GM18858 (cell line): ENCODE data around the gene INCENP.

ENCODE experiments used
- ATAC-seq: cut with Tn5 transposase; IDR thresholded peaks from one replicate; pipeline ENCODE4 v1.9.1; 2021; ENCODE audit not compliant: unreplicated experiment

The INCENP gene

DNA sequence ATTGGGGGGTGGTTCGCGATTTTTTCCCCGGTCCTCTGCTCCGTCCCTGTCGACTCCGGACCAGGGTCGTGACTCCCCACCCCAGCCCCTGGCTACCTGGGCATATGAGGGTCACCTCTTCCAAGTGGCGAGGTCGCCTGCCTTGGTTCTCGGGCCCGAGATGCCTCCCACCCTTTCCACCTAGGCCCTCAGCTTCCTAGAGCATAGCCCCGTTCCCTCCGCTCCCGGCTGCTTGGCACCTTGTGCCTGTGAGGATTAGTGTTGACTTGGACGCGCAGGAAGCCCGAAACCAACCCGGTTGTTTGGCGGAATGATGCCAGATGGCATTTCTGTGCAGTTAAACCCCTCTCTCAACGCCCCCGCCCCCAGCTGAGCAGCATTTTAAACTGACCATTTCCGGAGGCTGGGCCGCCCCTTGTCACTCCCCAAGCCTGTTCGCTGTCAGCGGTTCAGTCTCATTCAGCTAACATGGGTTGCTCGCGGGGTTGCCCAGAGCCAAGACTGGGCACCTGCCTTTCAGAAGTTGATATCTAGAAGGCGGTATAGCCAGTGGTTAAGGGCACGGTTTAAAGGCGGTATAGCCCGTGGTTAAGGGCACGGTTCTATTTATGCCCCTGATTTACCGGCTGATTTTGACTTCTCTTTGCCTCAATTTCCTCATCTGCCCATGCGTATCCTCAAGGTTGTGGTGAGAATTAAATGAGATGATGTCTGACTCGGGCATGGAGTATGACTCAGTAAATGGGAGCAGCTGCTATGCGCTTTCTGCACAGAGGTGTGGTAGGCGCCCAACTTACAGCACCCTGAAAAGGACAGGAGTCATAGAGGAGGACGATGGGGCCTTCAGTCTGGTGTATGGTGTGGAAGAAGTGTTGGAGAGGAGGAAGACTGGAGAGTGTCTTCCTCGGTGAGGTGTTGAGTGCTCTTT is 639 bp downstream of the INCENP start:
- no peak for ATAC-seq

DNA sequence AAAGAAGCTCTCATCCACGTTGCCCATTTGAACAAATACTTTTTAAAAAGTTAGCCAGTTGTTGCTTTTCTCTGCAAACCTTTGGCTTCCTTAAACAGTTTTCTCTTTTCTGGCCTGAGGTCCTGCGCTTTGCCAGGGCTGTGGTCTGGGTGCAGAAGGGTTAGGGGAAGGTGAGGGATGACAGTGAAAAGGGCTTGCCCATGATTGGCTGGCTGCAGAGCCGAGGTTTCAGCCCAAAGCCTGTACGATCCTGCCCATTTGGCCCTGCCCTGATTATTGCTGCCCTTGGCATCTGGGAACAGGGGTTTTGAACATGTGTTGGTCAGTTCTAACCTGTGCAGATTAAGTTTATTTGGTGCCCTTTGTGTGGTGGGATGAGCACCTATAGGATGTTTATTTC is 1.5 kb downstream of the INCENP start:
- no peak for ATAC-seq

- no peak for ATAC-seq
Observed at GRCh38 chr11:62125881-62126280, 2.1 kb downstream of the INCENP start.

DNA sequence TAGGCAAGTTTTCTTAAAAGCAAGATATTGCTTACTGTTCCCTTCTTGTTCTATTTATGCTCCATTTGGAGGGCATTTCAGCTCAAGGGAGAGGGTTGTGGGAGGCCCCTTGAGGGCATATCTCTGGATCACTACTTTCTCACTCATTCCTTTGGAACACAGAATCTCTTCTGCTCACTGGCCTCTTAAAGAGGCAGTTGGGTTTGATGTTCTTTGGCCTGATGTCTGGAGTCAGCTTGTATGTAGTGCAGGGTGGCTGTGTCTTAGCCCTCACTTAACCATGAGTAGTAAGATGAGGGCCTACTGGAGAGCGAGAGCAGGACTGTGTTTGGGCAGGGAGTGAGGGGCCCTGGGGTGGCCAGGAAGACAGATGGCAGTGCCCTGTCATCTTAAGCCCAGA is 3.6 kb downstream of the INCENP start:
- ATAC-seq = no peak

DNA sequence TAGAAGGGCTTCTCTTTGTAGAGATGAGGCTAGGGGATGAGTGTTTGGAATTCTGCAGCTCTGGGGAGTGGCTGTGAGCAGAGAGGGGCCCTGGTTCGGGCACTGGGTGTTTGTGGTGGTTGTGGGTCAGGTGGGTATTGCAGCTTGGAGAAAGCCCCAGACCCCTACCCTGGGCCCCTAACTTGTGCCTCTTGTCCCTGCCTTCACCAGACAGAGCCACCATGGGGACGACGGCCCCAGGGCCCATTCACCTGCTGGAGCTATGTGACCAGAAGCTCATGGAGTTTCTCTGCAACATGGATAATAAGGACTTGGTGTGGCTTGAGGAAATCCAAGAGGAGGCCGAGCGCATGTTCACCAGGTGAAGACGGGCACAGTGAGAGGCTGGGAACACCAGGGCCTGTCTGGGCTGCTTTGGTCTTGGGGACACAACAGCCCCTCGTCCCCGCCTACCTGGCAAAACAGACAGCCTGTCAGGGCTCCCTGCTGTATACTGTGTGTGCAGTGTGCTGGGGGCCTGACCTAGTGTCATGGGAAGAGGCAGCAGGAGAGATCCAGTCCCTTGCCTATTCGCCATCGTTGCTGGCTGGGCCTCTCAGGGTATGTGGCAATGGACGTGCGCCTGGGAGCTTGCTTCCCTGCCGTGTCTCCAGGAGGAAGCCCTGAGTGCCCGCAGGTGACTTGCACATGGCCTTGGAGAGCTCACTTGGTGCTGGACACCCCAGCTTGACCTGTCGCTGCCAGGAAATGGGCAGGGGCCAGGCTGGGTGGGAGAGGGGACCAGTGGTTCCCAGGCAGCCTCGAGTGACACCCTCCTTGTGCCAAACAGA is 4.3 kb downstream of the INCENP start:
- ATAC-seq = no peak

GRCh38 chr11:62128835-62129234 is 5.0 kb downstream of the INCENP start:
- ATAC-seq = no peak

GRCh38 chr11:62129590-62130282 is 5.9 kb downstream of the INCENP start:
- no peak for ATAC-seq

- no peak for ATAC-seq
Observed at GRCh38 chr11:62130283-62131169, 6.7 kb downstream of the INCENP start.

DNA sequence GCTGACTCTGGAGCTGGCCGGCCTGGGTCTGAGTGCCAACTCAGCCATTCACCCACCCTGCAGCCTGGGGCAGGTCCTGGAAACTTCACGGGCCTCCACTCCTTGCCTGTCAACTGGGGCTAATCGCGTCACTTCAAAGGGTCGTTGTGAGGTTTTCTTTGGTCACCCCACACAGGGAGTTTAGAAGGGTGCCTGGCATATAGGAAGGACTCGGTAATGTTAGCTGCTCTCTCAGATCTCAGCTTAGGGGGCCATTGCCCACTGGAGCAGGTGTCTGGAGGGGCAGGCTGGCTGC is 7.3 kb downstream of the INCENP start:
- no peak for ATAC-seq

DNA sequence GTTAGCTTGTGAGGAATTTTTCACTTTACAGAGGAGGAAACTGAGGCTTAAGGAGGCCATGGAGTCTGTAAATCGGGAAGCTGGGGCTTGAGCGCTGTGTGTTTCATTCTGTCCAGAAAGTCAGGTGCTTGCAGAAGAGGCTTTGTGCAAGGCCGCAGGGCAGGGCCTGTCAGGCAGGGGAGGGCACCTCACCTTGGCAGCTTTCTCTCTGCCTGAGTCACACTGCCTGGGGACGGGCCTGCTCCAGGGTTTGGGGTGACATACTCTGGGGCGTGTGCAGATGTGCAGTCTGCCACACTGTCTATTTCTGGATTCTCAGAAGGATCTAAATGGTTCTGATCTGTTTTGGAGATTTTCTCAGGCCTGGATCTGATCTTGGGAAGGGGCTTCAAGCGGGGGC is 8.4 kb downstream of the INCENP start:
- ATAC-seq = no peak

DNA sequence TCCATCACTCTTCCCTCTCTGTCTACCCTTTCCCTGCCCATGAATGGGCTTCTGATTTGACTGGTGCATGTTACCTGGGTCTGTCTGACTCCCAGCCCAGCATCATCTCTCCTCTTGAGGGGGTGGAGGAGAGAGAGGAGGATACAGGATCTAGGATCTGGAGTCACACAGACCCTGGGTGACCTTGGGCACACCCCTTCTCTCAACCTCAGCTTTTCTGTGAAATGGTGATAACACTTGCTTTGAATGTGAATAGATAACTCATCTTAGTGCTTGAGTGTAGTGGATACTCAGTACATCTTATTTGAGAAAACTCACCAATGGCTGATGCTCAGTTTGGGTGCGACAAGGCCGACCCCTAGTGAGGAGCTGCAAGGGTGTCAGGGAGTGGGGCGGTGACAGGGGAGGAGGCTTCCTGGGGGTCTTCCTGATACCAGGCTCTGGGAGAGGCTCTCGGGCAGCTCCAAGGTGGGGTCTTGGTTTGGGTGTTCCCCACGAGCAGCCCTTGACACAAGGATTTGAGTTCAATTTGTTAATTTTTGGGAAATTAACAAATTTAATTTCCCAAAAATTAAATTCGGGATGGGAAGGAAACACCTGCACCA is 9.0 kb downstream of the INCENP start:
- ATAC-seq = no peak

- no peak for ATAC-seq
Observed at GRCh38 chr11:62133328-62134065, 9.7 kb downstream of the INCENP start.

DNA sequence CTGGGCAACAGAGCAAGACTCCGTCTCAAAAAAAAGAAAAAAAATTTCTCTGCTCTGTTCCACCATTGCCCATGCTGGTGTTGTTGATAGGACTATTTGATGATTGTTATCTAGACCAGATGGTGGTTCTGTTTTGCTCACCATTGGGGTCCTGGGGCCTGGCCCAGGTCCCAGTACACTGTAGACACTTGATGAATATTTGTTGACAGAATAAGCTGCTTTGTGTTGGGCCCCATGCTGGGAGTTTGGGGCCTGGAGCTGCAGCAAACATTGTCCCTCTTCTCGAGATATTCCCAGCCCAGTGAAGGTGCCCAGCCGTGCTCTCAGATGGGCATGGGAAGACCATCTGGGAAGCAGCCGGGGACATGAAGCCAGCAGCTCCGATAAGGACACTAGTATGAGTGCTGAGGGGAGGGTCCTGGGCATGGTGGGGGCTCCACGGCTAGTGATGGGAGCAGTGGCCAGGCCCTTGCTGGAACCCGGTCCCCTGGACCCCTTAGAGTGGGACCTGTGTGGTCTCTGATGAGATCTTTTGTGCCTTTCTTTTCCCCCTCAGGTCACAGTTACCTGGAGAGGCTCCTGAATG is 13.6 kb downstream of the INCENP start:
- ATAC-seq = no peak

DNA sequence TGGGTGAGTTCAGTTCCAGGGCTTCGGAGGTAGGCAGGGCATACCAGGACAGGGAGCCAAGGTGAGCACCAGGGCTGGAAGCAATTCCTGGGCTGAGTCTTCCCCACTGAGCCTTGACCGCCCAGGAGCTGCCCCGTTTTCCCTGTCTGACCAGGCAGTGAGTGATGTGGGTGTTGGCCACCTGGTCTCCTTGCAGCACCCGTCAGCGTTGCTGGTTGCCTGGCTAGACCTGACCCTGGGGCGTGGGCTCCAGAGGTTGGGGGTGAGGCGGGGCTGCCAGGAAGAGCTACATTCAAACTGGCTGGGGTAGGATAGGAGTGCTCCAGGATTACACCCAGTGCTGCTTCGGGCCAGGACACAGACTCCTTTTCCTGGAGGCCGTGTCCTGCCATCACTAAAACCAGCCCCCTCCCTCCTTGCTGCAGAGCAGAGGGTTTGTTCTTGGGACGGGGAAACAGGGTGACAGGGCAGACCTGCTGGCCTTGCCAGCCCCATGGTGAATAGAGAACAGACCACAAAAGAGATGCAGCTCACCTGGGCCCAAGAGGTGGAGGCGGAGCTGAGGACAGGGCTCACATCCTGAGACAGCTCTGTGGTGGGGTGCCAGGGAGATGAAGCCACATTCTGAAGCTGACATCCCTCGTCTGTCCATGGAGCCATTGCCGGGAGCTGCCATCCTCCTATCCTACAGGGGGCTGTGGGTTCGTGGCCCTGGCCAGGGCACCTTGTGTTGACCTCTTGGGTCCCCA is 14.2 kb downstream of the INCENP start:
- ATAC-seq = no peak

GRCh38 chr11:62138630-62139425 is 15.0 kb downstream of the INCENP start:
- ATAC-seq = no peak

DNA sequence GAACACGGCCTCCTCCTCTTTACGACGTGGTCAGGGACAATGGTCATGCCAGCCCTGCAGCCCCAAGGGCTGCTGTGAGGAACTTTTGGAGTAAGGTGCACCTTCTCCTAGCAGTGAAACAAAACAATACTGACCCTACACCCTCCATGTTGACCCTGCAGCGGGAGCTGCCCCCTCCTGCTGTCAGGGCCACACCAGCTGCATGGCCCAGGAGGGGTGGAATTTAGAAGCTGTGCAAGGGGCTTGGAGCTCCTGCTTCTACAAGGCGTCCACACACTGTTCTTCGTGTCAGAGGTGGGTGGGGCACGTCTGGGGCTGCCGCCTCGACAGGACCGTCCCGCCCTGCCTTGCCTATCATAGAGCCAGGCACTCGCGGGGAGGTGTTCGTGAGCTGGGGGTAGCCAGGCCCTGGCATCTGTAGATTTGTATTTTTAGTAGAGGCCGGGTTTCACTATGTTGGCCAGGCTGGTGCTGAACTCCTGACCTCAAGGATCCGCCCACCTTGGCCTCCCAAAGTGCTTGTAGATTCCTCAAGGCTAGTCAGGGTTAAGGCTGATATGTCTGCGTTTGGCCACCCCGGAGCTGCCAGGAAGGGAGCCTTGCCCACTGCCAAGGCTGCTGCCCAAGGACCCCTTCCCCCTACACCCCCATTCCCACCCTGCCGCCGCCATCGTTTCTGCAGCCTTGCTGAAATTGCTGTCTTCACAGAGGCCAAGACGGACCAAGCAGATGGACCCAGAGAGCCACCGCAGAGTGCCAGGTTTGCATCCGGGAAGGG is 15.9 kb downstream of the INCENP start:
- ATAC-seq = no peak
